HG02852 (cell line): ENCODE results near the gene IFITM1.
"Not testable (repeated sequence)": the region's sequence is repeated elsewhere in the genome, so short reads cannot be mapped to it uniquely, and the experiment has no call there.

Experiments used
- ATAC-seq: cut with Tn5 transposase; IDR thresholded peaks from one replicate; pipeline ENCODE4 v1.9.1; 2021; ENCODE audit warnings: mild to moderate bottlenecking, moderate library complexity; ENCODE audit not compliant: unreplicated experiment

IFITM1 gene

GRCh38 chr11:282630-283360 is 31.0 kb upstream of the IFITM1 start:
- no peak for ATAC-seq

GRCh38 chr11:283405-284104 is 30.3 kb upstream of the IFITM1 start:
- ATAC-seq, result no peak

GRCh38 chr11:284105-285020 is 29.5 kb upstream of the IFITM1 start:
- no peak for ATAC-seq

DNA sequence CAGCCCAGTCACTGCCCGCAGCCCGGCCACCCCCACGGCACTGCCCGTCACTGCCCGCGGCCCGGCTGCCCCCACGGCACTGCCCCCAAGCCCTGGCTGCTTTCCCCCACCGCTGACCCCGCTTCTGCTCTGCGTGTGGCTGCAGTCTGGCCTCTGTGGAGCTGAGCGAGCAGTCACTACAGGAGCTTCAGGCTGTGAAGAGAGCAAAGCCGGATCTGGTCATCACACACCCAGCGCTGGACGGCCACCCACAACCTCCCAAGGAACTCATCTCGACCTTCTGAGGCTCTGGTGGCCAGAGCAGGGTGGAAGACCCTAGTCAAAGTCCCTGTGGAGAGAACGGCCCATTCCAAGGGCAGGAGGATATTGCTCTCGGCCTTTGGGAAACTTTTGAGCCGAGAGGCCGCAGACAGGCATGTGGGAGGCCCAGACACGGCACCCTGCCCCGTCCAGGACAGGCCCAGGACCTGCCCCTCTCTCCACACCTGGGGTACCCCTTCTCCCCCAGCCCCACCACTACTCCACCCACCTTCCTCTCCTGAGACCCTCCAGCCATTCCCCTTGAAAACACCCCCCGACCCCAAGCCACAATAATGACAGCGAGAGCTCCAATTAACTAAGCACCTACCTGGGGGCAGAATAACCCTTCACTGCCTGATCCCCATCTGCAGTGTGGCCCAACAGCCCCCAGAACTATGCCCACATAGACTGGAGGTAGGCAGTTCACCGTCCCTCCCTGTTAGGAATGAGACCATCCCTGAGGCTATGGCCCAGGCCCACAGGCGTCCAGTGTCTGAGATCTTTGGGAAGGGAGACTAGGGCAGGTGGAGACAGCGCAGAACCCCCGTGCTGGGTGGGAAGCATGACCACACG is 28.6 kb upstream of the IFITM1 start:
- ATAC-seq, result no peak

- ATAC-seq, result no peak
Measured at GRCh38 chr11:285894-286220, 28.0 kb upstream of the IFITM1 start.

GRCh38 chr11:286977-287820 is 26.6 kb upstream of the IFITM1 start:
- ATAC-seq, result not testable (repeated sequence)

DNA sequence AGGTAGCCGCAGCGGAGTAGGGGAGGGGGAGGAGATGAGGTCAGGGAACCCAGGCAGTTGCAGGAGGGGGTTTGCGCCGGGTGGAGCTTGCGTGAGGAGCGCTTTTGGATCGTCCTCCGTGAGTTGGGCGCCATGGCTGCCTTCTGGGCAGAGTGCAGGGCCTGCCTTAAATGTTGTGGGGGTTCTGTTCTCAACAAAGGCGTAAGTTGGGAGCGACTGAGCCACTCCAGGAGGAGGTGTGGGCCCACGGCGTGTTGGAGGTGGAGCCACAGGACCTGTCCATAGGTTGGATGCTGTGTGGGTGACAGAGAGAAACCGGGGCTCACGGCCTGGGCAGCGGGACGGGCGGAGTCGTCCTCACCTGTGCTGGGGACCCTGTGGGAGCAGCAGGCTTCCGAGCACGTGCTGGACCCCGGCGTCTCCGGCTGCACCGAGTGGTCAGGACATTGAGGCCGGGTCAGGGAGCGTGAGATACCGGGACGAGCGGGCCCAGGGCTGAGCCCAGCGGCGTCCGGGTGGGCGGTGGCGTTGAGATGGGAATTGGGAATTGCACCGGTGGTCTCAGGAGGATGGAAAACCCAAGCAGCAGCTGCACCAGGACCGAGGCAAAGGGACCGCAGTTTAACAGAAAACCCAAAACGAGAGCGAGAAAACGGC is 25.9 kb upstream of the IFITM1 start:
- ATAC-seq, result no peak

- ATAC-seq, result peak; percentile 54
Measured at GRCh38 chr11:288478-289397, 25.1 kb upstream of the IFITM1 start, which contains the start of gene PGGHG. TSS of gene PGGHG (plus strand) at chr11:289126. CDS start at chr11:289817, 691 bp downstream.

DNA sequence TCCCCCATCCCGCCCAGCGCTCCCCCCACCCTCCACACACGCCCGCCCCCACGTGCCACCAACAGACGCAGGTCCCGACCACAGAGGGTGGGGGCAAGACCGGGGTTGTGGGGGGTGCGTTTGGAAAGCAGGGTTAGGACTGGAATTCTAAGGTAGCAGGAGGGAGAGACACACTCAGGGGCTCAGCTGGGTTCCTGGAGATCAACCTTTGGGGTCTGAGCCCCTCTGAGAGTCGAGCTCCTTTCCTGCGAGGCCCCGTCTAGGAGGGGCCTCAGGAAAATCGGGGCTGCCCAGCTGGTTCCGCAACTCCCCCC is 24.5 kb upstream of the IFITM1 start:
- ATAC-seq, result no peak

- ATAC-seq, result no peak
Measured at GRCh38 chr11:289712-290620, 23.9 kb upstream of the IFITM1 start.

DNA sequence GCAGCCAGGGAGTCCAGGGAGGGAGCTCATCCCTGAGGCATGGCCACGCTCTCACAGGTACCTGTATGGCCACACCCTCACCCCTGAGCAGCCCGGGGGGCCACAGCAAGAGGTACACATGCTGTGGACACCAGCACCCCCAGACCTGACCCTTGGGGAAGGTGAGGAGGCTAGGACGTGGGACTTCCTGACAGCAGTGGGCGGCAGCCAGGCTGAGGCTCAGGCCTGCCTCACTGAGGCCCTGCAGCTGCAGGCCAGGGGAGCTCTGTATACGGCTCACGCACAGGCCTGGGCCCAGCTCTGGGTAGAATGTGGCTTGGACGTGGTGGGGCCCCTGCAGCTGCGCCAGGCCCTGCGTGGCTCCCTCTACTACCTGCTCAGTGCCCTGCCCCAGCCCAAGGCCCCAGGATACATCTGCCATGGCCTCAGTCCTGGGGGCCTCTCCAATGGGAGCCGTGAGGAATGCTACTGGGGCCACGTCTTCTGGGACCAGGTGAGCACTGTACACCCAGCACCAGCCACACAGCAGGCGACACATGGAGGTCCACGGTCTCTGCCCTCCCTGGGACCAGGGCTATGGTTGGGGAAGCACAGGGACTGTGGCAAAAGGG is 23.1 kb upstream of the IFITM1 start:
- no peak for ATAC-seq

DNA sequence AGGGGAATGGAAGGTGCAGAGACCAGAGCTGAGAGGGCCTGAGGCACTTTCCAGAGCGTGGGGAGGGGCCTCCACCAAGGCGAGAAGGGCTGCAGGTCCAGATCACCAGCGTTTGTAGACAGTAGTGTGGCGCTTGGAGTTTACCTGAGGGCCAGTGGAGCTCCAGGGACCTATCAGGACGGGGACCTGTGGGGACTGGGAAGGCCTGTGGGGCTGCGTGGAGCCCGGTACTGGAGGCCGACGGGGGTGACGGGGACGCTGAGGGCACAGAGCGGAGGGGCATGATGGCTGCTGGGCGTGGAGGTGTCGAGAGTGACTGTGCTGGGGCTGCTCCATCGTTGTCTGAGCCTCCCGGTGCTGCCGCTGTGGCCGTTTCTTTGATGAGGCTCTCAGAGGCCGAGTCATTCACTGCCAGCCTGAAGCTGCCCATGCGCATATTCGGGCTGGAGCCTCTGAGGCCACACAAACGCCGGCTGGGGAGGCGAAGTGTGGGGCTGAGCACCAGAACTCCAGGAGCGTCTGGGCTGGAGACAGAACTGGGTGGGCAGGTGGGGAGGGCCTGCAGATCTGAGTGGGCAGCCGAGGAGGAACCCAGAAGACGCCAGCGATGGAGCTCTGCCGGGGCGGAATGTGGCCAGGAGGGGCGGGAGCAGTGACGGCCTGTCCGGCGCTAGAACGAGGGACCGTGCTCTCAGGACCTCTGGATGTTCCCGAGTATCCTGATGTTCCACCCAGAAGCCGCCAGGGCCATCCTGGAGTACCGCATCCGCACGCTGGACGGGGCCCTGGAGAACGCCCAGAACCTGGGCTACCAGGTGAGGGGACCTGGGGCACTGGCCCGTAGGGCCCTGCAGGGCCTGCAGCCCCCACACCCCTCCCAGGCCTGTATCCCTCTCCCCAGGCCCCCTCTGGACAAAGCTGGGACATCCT is 22.3 kb upstream of the IFITM1 start:
- ATAC-seq, result no peak

GRCh38 chr11:292211-293121 is 21.4 kb upstream of the IFITM1 start:
- no peak for ATAC-seq

- no peak for ATAC-seq
Measured at GRCh38 chr11:293271-293851, 20.5 kb upstream of the IFITM1 start.
